ENCODE measurements around the gene DUSP22.
"Not testable (repeated sequence)": the region's sequence is repeated elsewhere in the genome, so short reads cannot be mapped to it uniquely, and the experiment has no call there.

DUSP22 gene

DNA sequence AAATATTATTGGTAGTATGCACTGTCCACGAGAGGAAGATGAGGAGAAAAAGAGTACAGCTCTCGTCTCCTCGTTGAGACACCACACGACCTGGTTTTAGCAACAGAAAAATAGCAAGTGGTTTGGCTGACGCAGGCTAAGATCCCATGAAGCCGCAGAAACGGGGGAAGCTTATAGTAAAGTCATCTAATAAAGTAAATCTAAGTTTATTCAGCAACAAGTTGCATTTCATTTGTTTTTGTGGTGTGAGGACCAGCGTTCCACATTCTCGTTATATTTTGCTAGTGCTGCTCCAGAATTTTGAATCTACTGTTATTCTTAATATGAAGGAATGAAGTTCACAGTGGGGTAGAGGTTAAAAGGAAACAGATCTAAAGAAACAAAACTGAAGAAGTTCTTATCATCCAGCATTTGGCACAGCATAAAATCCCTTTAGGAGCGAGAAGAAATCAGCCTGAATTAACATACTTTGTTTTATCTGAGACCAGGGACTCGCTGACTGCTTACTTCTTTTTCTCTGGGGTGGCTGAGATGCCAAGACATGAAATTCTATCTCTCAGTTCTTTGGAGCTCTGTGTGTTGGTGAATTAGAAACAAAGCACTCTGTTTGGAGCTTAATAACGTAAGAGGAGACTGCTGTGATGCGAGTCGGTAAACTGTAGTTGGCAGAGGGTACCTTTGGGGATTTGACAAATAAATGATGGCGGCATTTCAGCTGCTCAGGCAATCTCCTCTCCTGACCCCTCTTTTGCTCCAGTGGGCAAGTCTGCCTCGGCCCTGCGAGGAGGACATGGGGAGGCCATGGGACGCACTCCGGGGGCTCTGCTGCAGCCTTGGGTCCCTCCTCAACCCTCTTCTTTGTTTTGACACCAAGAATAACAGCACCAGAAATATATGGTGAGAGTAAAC is 74.4 kb downstream of the DUSP22 start:
- no peak for DNase-seq

DNA sequence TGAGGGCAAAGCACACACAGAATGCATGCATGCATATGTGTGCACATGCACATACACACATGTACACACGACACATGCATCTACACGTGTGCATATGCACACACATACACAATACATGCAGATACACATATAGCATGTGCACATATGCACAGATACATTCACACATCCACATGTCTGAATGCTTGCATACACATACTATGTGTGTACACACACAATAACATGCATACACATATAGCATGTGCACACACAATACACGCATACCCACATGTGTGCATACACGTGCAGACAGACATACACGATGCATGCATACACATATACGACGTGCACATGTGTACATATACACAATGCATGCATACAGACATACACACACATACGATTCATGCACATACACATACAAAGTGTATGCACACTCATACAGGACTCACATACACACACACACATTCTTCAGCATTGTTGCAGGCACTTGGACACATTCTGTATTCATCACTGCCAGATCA is 75.1 kb downstream of the DUSP22 start:
- no peak for DNase-seq

DNA sequence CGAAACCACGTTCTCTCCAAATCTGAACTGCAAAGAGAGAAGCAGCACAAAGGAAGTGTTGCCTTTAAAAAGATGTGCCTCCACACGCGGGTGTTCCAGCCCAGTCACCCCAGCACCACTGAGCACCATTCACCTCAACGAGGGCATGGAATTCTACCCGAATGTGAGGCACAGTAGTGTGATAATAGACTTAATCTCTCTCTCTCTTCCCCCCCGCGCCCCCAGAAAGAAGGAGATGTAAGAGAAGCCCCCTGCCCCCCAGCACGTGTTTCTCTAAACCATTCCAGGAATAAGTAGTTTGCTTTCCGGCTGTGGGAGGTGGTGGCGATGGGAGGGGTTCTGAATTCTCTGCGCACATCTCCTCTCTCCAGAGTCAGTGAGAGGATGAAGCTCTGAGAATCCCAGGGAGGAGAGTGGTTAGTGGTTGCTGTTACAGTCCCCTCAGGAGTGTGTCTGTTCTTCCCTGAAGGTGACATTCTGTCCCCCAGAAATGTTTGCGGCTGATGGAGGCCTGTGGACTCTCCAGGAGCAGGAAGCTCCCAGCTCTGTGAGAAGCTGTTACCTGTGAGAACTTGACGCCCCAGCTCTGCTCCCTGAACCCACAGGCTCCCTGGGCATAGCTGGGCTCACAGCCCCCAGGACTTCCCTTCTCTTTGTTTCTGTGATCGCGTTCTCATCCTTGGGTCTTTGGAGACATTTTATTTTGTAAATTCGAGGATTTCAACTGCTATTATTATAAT is 75.8 kb downstream of the DUSP22 start:
- DNase-seq, result no peak

DNA sequence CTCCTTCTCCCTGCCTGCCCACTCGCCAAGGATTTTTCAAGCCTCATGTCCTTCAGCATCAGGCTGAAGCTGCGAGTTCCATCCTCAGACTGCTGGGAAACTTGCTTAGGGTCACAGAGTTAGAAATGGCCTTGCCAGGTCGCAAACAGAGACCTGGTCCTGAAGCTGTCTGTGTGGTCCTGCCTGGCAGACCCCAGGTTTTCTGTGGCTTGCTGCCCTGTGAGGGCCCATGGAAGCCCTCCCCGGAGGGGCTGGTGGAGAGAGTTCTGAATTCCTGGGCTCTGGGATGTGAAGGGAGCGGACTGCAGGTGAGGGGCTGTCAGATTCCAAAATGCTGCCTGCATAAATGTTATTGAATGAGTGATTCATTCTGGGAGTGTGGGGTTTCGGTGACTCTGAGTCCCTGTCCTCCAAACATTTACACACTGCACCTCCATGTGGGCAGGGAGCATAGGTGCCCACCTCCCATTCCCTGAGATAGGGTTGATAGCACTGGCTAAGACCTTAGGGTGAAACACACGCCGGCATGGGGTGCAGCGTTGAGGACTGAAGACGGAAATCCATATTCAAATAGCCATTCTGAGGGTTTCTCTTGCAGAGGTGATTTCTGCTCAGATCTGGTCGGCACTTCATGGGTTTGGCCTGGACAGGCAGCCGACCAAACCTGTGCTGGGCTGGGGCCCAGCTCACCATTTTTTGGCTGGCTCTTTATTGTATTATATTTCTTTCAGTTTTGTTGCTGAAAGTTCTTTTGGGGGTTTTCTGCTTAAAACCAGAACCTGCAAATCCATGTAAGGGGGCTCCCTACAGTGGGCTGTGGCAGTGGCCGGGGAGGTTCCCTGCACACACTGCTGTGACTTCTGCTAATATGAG is 77.5 kb downstream of the DUSP22 start:
- DNase-seq, result no peak

DNA sequence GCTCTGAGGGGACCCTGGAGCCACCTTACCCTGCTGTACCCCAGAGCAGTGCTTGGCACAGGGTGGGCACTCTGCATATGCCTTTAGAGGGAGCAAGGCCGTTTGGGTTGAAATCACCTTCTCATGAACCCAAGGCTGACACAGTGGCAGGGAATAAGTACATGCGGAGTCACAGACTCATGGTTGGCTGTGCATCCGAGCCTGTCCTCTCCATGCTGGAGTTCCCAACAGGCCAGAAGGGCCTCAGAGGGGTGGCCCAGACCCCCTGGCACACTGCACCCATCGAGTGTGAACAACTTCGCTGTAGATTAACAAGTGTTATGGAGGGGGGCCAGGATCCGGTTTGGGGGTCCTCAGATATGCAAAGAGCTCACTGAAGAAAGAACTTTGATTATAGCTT is 78.3 kb downstream of the DUSP22 start:
- DNase-seq, result no peak

DNA sequence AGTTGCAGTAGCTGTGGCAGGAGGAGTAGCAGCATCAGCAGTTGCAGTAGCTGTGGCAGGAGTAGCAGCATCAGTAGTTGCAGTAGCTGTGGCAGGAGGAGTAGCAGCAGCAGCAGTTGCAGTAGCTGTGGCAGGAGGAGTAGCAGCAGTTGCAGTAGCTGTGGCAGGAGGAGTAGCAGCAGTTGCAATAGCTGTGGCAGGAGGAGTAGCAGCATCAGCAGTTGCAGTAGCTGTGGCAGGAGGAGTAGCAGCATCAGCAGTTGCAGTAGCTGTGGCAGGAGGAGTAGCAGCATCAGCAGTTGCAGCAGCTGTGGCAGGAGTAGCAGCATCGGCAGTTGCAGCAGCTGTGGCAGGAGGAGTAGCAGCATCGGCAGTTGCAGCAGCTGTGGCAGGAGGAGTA is 79.6 kb downstream of the DUSP22 start:
- not testable (repeated sequence) for DNase-seq

DNA sequence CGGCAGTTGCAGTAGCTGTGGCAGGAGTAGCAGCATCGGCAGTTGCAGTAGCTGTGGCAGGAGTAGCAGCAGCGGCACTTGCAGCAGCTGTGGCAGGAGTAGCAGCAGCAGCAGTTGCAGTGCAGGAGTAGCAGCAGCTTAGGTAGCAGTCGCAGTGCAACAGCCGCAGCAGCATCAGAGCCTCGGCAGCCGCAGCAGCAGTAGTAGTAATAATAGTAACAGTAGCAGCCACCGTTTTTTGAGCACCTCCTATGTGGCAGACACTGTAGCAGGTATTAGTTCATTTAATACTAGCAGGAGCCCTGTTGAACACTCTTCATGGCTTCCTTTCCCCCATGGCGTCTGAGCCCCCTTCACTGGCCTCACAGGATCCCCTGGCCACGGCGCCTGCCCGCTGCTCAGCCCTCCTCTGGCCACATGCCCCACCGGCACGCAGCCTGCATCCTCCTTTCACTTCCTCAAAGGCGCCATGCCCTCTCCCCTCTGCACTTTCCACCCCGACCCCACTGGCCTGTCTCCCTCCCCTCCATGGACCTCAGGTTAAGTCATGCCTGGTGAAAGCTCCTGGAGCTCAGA is 80.1 kb downstream of the DUSP22 start:
- DNase-seq, result no peak

DNA sequence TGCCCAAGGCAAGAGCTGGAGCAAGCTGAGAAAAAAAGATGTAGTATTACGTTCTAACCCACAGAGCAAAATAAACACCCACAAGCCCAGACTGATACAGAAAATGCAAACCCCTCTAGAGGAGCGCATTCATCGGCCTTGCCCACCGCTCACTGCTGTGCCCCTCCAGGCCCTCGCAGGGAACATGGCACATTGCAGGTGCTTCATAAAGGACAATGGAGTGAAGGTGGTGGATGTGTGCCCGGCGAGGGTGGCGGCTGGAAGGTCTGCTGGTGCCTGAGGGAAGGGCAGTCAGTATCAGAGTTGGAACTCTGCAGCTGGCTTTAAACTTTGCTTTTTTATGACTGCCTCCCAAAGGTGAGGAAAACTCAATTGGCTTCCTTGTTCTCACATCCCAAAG is 80.7 kb downstream of the DUSP22 start:
- DNase-seq, result no peak

DNA sequence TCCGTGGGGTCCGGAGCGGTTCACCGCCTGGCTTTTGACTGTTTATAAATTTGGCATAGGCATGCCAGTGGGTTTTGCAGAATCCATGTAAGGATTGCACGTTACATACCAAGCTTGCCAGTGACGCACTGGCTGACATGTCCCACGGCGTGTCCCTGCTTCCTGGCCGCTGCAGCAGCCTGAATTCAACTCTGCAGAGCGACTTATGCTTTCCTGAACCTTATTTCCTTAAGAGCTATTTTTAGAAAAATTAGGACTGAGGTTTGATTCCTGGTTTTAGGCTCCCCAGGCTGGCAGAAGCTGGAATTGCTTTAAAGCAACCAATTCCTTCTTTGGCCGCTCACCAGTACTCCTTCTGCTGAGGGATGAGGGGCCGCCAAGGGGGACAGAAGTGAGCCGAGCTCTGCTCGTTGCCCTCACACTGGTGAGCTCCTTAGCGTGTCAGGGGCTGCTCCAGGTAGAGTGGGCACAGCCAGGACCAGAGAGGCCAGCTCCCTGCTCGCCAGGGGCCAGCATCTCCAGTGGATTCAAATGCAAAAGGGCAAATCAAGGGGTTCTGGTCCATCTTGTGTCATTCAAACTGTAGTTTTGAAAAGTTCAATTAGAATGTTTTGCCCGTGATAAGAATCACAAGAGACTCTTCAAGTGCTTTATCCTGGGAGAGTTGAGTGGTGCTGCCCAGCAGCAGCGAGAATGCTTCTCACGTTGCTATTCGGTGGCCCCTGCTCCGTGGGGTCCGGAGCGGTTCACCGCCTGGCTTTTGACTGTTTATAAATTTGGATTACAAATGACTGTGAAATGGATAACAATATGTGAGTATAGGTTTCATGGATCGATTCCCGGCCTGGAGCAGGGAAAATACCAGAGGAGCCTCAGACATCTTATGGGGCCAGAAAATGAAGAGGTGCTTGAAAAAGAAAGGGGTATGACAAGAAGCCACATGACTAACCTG is 81.8 kb downstream of the DUSP22 start:
- DNase-seq, result no peak

DNA sequence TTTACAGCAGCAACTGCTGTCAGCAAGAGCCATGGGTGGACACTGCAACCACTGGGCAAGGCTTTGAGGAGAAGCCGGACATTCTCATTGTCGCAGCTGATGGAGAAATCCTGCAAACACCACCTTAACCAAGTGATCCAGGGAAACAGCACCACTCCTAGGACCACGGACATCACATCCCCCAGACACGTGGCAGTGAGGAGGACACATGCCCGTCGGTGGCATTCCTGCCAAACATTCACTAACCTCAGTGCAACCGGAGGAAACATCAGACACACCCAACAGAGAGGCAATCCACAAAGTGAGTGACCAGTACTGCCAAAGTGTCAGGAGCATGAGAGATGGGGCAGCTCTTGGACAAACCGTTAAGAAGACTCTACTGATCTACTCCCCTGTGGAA is 82.7 kb downstream of the DUSP22 start:
- DNase-seq, result no peak

DNA sequence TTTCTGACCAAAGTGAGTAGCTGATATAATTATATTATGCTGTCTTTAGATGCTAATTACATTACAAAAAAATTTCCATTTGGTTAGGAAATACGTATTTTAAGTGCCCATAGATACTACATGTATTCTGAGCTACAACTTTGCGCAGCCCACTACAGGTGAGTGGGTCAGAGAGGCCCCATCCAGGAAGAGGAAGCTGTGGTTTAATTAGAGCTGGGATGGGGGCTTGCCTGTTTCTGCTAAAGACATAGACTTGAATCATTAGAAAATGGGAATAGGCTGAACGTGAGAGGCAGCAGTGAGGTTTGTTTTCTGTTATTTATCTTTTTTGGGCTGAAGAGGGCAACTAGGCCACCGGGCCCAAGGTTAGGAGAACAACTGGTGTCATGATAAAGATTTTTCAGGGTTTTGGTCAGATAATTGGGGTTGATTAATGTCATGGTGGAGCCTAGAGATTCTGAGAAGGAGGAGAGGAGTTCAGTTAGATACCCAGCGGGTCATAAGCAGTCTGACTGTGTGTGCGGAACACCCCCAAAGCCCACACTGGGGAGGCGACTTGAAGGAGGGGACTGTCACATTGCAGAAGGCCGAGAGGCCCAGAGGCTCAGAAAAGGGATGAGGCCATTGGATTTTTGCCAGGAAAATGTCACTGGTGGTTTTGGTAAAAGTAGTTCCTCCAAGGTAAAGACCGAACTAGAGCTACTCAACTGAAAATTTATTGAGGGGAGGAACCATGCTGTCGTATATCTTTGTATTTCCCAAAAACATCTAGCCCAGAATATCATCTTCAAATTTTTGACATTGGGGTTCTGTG is 84.7 kb downstream of the DUSP22 start:
- DNase-seq, result no peak

DNA sequence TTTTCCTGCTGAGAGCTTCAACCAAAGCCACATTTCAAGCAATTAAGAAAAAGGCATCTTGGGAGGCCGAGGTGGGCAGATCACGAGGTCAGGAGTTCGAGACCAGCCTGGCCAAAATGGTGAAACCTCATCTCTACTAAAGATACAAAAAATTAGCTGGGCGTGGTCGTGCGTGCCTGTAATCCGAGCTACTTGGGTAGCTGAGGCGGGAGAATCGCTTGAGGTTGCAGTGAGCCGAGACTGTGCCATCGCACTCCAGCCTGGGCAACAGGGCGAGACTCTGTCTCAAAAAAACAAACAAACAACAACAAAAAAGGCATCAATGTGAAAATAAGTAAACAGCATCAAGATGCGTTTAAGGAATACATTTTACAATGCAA is 85.3 kb downstream of the DUSP22 start:
- DNase-seq, result not testable (repeated sequence)

DNA sequence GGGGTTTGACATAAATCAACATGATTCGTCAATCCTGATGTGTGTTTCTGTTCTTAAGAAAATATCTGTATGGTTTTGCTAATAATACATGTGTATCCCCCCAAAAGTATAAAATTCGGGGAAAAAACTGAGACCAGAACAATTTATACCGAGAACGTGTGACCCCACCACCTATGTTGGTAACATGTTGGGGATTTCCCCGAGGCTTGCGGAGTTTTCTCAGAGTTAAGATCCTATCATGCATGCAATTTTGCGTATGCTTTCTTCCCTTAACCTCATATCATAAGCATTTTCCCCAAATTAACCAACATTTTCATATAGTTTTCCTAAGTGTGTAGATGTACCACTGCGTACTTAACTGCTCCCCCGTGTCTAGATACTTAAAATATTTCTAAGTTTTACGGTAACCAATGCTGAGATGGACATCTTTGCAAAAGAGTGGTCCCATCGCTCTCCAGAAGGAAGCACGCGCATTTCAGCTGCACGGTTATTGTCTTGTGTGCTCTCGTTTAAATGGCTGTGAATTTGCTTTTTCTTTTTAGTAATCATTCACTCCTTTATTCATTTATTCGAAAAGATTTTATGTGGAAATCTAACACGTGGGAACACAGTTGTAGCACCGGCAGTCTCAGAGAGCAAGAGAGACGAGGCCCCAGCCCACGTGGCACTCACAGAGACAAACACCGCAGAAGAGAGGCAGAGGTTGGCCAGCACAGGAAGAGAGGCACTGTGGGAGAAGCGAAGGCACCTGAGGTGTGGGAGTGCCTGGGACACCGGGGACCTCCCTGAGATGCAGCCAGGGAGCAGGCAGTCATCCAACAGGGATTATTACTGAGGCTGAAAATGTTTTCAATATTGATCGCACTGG is 86.0 kb downstream of the DUSP22 start:
- DNase-seq, result no peak

DNA sequence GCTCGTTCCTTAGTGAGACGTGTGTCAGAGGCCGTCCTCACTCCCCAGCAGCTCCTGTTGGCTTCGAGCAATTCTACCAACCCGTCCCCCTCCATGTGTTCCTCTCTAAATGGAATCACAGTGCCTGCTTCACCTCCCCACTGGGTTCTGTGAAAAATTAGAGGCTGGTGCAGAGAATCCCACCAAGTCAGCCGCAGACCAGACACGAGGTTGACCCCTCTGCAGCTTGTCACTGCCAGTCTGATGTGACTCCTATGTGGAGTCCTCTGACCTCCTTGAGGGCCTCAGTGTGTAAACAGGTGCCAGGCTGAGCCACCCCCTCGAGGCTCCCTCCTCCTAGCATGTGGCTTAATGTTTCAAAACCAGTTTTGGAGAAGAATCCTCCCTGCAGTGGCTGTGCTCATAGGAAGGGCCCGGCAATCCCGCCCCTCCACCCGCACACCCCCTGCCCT is 86.7 kb downstream of the DUSP22 start:
- DNase-seq, result no peak

DNA sequence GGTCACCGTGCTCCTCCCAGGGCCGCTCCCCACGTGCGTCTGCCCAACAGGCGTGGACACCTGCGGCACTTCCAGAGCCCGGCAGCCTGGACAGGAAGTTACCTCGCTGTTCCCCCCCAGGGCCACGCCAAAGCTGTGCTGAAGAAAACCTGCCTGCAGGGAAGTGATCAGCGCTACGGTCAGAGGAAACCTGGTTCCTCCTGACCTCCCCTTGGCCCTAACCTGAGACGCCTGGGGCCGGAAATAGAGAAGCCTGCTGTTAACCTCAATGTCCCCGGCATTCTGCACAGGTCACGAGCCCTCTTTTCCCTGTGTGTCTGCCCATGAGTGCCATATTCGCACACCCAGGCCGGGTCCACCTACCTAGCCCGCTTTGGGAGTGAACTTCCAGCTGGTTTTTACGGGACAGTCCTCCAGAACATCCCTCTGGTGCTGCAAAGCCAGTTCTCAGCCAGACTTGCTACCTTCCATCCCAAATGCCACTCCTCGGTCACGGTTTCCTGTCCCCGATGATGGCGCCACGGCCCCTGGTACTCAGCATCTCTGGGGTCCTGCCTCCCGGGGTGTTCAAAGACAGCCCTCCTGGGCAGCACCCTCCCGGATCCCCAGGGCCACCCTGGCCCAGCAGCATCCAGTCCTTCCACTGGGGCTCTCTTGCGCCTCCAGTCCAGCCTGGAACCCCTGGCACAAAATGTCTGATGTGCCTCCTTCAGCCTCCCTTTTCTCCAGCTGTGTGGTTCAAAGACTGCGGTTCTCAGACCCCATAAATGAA is 87.3 kb downstream of the DUSP22 start:
- no peak for DNase-seq

DNA sequence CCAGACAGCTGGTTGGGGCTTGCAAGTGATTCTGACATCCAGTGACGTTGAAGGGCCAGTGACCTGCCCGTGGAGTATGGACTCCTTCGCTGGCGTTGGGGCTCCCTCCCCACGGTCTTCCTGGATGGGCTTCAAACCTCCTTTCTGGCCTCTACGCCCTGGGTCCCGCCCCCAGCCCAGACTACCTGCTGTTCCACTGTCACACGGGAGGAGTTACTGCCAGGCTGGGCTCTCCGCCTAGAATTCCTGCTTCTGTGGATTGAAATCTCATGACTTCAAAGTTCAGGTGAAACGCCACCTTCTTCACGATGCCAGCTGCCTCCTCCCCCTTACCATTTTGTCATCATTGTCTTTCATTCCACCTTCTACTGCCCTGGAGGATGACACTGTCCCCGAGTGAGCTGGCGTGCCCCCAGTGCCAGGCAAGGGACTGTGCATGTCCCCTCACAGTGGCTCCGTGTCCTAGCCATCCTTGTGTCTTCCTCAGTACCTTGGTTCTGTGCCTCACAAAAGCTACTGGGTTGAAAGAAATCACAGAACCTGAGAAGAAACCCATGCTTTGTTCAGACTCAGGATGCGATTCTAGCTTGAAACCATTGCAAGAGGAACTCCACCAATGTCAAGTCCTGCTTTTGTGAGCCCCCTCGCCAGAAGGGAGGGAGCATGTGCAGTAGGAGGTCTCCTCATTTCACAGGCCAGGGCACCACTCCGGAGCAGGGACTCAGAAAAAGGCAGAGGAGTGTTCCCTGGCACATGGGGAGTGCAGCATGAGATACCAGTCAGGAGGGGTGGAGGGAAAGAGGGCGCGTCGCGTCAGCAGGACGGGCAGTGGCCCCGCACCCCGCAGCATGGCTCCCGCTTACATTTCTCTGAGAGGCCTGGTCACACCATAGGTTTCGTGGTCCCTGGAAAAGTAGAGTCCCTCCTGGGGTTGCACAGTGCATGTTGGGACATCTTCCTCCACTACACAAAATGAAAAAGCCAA is 88.2 kb downstream of the DUSP22 start:
- DNase-seq, result no peak

DNA sequence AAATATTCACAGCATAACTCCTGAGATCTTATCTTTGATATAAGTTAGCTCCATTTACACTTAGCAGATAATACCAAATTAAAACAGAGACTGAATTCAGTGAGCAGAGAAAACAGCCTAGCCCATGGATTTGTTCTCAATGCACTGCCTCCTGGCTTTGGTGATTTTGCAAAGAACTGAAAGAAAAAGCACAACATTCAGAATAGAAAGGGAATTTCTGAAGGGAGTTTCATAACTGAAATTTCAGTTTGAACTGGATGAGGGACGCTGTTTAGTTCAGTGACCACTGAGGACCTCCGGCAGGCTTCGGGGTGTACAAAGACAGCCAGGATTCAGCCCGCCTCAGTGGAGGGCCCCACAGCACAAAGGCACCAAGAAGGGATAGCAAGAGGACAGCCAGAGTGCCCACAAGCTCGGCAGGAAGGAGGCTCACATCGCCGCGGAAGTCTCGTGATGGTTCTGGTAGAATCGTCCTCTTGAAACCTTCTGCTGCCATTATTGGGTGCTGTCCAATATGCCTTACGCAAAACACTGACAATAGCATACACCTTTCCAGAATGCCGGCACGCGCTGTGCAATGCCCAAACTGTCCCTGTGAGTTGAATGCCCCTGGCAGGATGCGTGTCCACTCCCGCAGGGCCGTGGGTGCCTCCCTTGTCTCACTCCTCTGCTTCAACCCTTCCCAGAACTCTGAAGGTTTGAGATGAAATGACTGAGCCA is 89.6 kb downstream of the DUSP22 start:
- no peak for DNase-seq
